ENCODE measurements around the gene FNDC7. TPM values are rescaled to one million over a fixed set of nuclear protein-coding genes. Genes with fewer than 3 reads are reported as not detected.
"Not testable (repeated sequence)": the region's sequence is repeated elsewhere in the genome, so short reads cannot be mapped to it uniquely, and the experiment has no call there.

FNDC7 gene
- total and polyA plus RNA-seq, 8 donors: 0.06 TPM; not detected in 6

GRCh38 chr1:108767708-108768107, 55.0 kb downstream of the FNDC7 start:
- Histone ChIP-seq H3K9me3 (no peaks in the 10 kb centered on the region), H3K4me1 (no peaks in the 10 kb centered on the region), H3K36me3 (peaks cover 0 to 30% (median 0%) of the 10 kb centered on the region in 3 donors), H3K27me3 (no peaks in the 10 kb centered on the region), H3K27ac (no peak overlapping the region), H3K4me3 (no peak overlapping the region)
- intact Hi-C loops (cut with DNase I): no loop called here
- FAIRE-seq (no peak), ATAC-seq (no peak), DNase-seq (no peak)
- no peak for TF ChIP-seq CTCF (IDR thresholded peaks at IDR 0.05)
- 70 to 77% methylated on average over 3 of the region's 3 CpGs for WGBS, 2 donors

- H3K27me3 ChIP-seq: no peaks in the 10 kb centered on the region
- TF ChIP-seq CTCF (IDR thresholded peaks at IDR 0.05): no peak
- DNase-seq (no peak), ATAC-seq (no peak), FAIRE-seq (no peak)
- H3K9me3 ChIP-seq: no peaks in the 10 kb centered on the region
- peaks cover 0 to 41% (median 0%) of the 10 kb centered on the region in 3 donors for H3K36me3 ChIP-seq
- no peaks in the 10 kb centered on the region for H3K4me1 ChIP-seq
- H3K4me3 ChIP-seq: no peak overlapping the region
- intact Hi-C loops (cut with DNase I): no loop called here
- no peak overlapping the region for H3K27ac ChIP-seq
Measured at GRCh38 chr1:108777839-108778238, 65.1 kb downstream of the FNDC7 start.

GRCh38 chr1:108779455-108779854, 66.7 kb downstream of the FNDC7 start:
- intact Hi-C loops (cut with DNase I): no loop called here
- FAIRE-seq (no peak), ATAC-seq (no peak), DNase-seq (no peak)
- Histone ChIP-seq H3K27me3 (no peaks in the 10 kb centered on the region), H3K36me3 (peaks cover 0 to 39% (median 0%) of the 10 kb centered on the region in 3 donors), H3K4me3 (no peak overlapping the region), H3K9me3 (no peaks in the 10 kb centered on the region), H3K4me1 (no peaks in the 10 kb centered on the region), H3K27ac (no peak overlapping the region)
- no peak for TF ChIP-seq CTCF (IDR thresholded peaks at IDR 0.05)

- 70 to 71% methylated on average over 3 of the region's 3 CpGs for WGBS, 2 donors
- FAIRE-seq (no peak), DNase-seq (no peak), ATAC-seq (no peak)
- TF ChIP-seq CTCF (IDR thresholded peaks at IDR 0.05): no peak
- H3K9me3 ChIP-seq: no peaks in the 10 kb centered on the region
- no peaks in the 10 kb centered on the region for H3K27me3 ChIP-seq
- no peak overlapping the region for H3K27ac ChIP-seq
- peaks cover 0 to 49% (median 2%) of the 10 kb centered on the region in 3 donors for H3K36me3 ChIP-seq
- intact Hi-C loops (cut with DNase I): no loop called here
- no peak overlapping the region for H3K4me3 ChIP-seq
- H3K4me1 ChIP-seq: no peaks in the 10 kb centered on the region
Measured at GRCh38 chr1:108780937-108781574, 68.3 kb downstream of the FNDC7 start.

- not testable (repeated sequence) for FAIRE-seq, ATAC-seq
Measured at GRCh38 chr1:108781575-108781944, 68.9 kb downstream of the FNDC7 start.

More at GRCh38 chr1:108781575-108781944, 68.9 kb downstream of the FNDC7 start:
- H3K4me1 ChIP-seq; H3K27me3 ChIP-seq; intact Hi-C loops (cut with DNase I); H3K27ac ChIP-seq; H3K4me3 ChIP-seq; DNase-seq; H3K9me3 ChIP-seq: not testable (repeated sequence)
- WGBS, 2 donors: 98 to 100% methylated on average over 1 of the region's 1 CpG
- H3K36me3 ChIP-seq: peaks cover 0 to 50% (median 7%) of the 10 kb centered on the region in 3 donors

All from pancreas (tissue), 10 donors.